K562 (cell line): ENCODE data around the gene SOAT1. TPM values are rescaled to one million over a fixed set of nuclear protein-coding genes. Genes with fewer than 3 reads are reported as not detected.

Source experiments
- CBX8 ChIP-seq: fragments of 200-600 bp; sonication (generic); IDR thresholded peaks from 2 replicates; pipeline ENCODE4 v1.6.1; 2012; ENCODE audit warnings: borderline replicate concordance, mixed run types, low read depth, mild to moderate bottlenecking, moderate library complexity, mixed read lengths, low read length, control low read depth, inconsistent platforms; ENCODE audit not compliant: poor library complexity, severe bottlenecking; ENCODE audit errors: extremely low read depth
- CHD4 ChIP-seq: fragments of 200-600 bp; sonication (generic); IDR thresholded peaks from 3 replicates; pipeline ENCODE4 v1.6.1; 2012; ENCODE audit warnings: low read depth, mild to moderate bottlenecking, mixed read lengths, low read length, inconsistent platforms; ENCODE audit not compliant: insufficient read depth, insufficient replicate concordance, poor library complexity, severe bottlenecking
- CUX1 ChIP-seq: fragments of 200-800 bp; sonication (Bioruptor generic); IDR thresholded peaks from 2 replicates; pipeline ENCODE4 v1.6.1; 2016; ENCODE audit warnings: missing genetic modification characterization, missing compliant biosample characterization
- DEAF1 ChIP-seq: fragments of 450-650 bp; formaldehyde crosslinking; IDR thresholded peaks from 2 replicates; pipeline ENCODE4 v1.4.0; 2020; ENCODE audit warnings: mild to moderate bottlenecking, moderate library complexity
- DPF2 ChIP-seq: fragments of 450-650 bp; IDR thresholded peaks from 2 replicates; pipeline ENCODE4 v1.6.1; 2016
- EWSR1 ChIP-seq: fragments of 450-650 bp; IDR thresholded peaks from 2 replicates; pipeline ENCODE4 v1.6.1; 2018; ENCODE audit warnings: borderline replicate concordance, mild to moderate bottlenecking, low read depth, moderate library complexity; ENCODE audit not compliant: partially characterized antibody
- KAT7 ChIP-seq: sonication (generic); formaldehyde crosslinking; IDR thresholded peaks from 2 replicates; pipeline ENCODE4 v1.8.0; 2022; ENCODE audit warnings: missing genetic modification reagents, mild to moderate bottlenecking, borderline replicate concordance
- KDM1A ChIP-seq, 2 experiments: fragments of 450-650 bp; IDR thresholded peaks; 2 replicates each; pipeline ENCODE4 v1.6.1; 2016; ENCODE audit warnings: mild to moderate bottlenecking in 2 of 2
- MAFG ChIP-seq: fragments of 450-650 bp; conservative IDR thresholded peaks from 2 replicates; pipeline ENCODE4 v1.6.1; 2016; ENCODE audit warnings: missing genetic modification characterization, missing compliant biosample characterization
- MTA1 ChIP-seq: fragments of 450-650 bp; IDR thresholded peaks from 2 replicates; pipeline ENCODE4 v1.6.1; 2017; ENCODE audit warnings: borderline replicate concordance
- MYBL2 ChIP-seq, 2 experiments: fragments of 450-650 bp in 1 of 2; sonication (generic) in 1 of 2; formaldehyde crosslinking in 1 of 2; IDR thresholded peaks; 2 replicates each; pipeline versions ENCODE4 v1.6.1 to v1.8.1; 2017 to 2022; ENCODE audit warnings: borderline replicate concordance in 1 of 2, inconsistent platforms in 1 of 2, low read depth in 1 of 2, mild to moderate bottlenecking in 1 of 2, missing genetic modification reagents in 1 of 2, moderate library complexity in 1 of 2
- NCOR1 ChIP-seq: fragments of 450-650 bp; IDR thresholded peaks from 2 replicates; pipeline ENCODE4 v1.6.1; 2016; ENCODE audit warnings: mild to moderate bottlenecking, moderate library complexity
- PCBP1 ChIP-seq: fragments of 200-400 bp; formaldehyde crosslinking; IDR thresholded peaks from 2 replicates; pipeline ENCODE4 v1.6.1; 2018; ENCODE audit warnings: mild to moderate bottlenecking, low read depth, low read length; ENCODE audit not compliant: poor library complexity, severe bottlenecking
- PHB ChIP-seq: fragments of 250-450 bp; sonication (Bioruptor Pico); IDR thresholded peaks from 2 replicates; pipeline ENCODE4 v1.5.0; 2021
- SMARCB1 ChIP-seq: IDR thresholded peaks from 2 replicates; pipeline ENCODE4 v1.6.1; 2011; ENCODE audit warnings: improper control_type of control experiment, low read depth; ENCODE audit not compliant: insufficient read length
- XRCC3 ChIP-seq: fragments of 450-650 bp; IDR thresholded peaks from 2 replicates; pipeline ENCODE4 v1.6.1; 2017; ENCODE audit warnings: mild to moderate bottlenecking, moderate library complexity
- polyA plus RNA-seq, 8 experiments: library from polyadenylated mRNA; depleted of rRNA in 4 of 8; stranded (reverse) in 5 of 8; unstranded in 3 of 8; fragments of >200 nt; fragmentation: Nextera tagmentation in 2 of 8; fragmentation: Illumina TruSeq in 1 of 8; extraction: Ambion mirVana in 2 of 8; extraction: Trizol in 1 of 8; gene quantifications; 2 replicates each; pipeline versions ENCODE4 v1.2.1 to v1.2.3, GENCODE V29; 2011 to 2014; ENCODE audit warnings: inconsistent platforms in 1 of 8, missing spikeins in 1 of 8
- total RNA-seq, 7 experiments: library from RNA; depleted of rRNA in 6 of 7; stranded (reverse); fragments of >200 nt in 6 of 7; fragmentation: Illumina TruSeq in 2 of 7; extraction: Trizol in 2 of 7; gene quantifications; 2 replicates each; pipeline versions ENCODE4 v1.2.1 to v1.2.3, GENCODE V29; 2011 to 2021; ENCODE audit warnings: low replicate concordance in 1 of 7

Gene SOAT1
- total and polyA plus RNA-seq, 9 of the 15 experiments (the other 6 are each of a cell fraction or from before 2014, with no cell fraction given), result 5.5 to 29.1 (median 17.3) TPM

- no peak for TF ChIP-seq CBX8
- 0 out of 4 replicates have a peak, but pooled peaks of 1 of the 2 experiments have one; percentile 30 for TF ChIP-seq KDM1A (IDR thresholded peaks at IDR 0.05)
- TF ChIP-seq PCBP1, result peak; percentile 79
- no peak for TF ChIP-seq SMARCB1
- no peak for TF ChIP-seq NCOR1
- TF ChIP-seq CHD4, result no peak
- no peak for TF ChIP-seq EWSR1
- peak; percentile 83 for TF ChIP-seq KAT7 (CRISPR knock-in tag)
- TF ChIP-seq XRCC3, result no peak
- TF ChIP-seq MTA1, result peak; percentile 16; the same call in 1 of the 2 replicates
- TF ChIP-seq PHB (CRISPR knock-in tag), result no peak
- TF ChIP-seq CUX1 (CRISPR knock-in tag), result no peak
- no peak for TF ChIP-seq MYBL2 (IDR thresholded peaks at IDR 0.05; ENCODE audit: low read depth)
- TF ChIP-seq MYBL2 (CRISPR knock-in tag; IDR thresholded peaks at IDR 0.05; ENCODE audit: borderline replicate concordance), result no peak
- no peak for TF ChIP-seq MAFG (tag)
- TF ChIP-seq DPF2, result peak; percentile 63; the same call in 1 of the 2 replicates
- no peak for TF ChIP-seq DEAF1
These were observed at the start of gene SOAT1 (continued) for GRCh38 chr1:179293340-179294327.
